Ovary (tissue), 3 donors: ENCODE measurements around the gene EDC3.

Source experiments
- CTCF ChIP-seq, 3 donors: fragments of 450-650 bp in 2 of 3; fragments of 200-600 bp in 1 of 3; IDR thresholded peaks; one replicate each; pipeline versions ENCODE4 v1.5.1 to v1.8.0; 2016 to 2022; ENCODE audit warnings: antibody characterized with exemption in 3 of 3, mild to moderate bottlenecking in 1 of 3
- POLR2A ChIP-seq: fragments of 450-650 bp; IDR thresholded peaks from one replicate; pipeline ENCODE4 v1.6.1; 2017; ENCODE audit warnings: antibody characterized with exemption, mild to moderate bottlenecking, moderate library complexity
- donor health status: DM: no; HTN: no; CAD: no.

DNA sequence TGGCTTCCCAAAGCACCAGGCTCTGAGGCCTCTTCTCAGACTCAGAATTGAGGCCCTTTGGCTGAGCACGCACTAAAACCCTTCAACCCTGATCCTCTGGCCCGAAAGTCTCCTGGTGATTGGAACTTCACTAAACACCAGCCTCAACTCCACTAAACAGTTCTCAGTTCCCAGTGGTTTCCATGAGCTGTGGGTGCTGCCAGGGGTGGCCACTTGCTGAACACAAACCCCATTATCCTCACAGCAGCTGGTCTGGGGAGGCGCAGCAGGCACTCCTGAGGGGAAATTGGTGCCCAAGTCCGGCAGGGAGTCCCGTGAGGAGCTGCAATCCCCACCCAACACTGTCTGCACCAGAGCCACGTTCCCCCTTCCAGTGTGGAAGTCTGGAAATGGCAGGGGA, 84.0 kb downstream of the EDC3 start:
- TF ChIP-seq CTCF (IDR thresholded peaks at IDR 0.05) (no peak), POLR2A (no peak)
